ENCODE measurements around the gene BARHL1. TPM values are rescaled to one million over a fixed set of nuclear protein-coding genes. Genes with fewer than 3 reads are reported as not detected.

The BARHL1 gene
- polyA plus RNA-seq, 2 of the 4 experiments (the other 2 are of a cell fraction): not detected

- ChIA-PET POLR2A (no interaction called here), CTCF (interaction anchor here (0.6 kb wide), 1 partner anchor 761 kb away, joined by 3 read pairs; no protein-coding TSS in a partner anchor)
- DNase-seq (ENCODE audit: low read depth in 1 of 2, low spot score in 1 of 2) (no peak), FAIRE-seq (no peak), ATAC-seq (no peak)
- H3K4me3 ChIP-seq: no peak overlapping the region
- H3K4me1 ChIP-seq: no peaks in the 10 kb centered on the region
- TF ChIP-seq EHF (CRISPR knock-in tag; IDR thresholded peaks at IDR 0.05) (no peak), CBX8 (IDR thresholded peaks at IDR 0.05) (no peak), ESRRA (IDR thresholded peaks at IDR 0.05; ENCODE audit: borderline replicate concordance, low read length) (no peak), HDAC2 (IDR thresholded peaks at IDR 0.05) (no peak), RCOR1 (IDR thresholded peaks at IDR 0.05; ENCODE audit: low read depth, low read length) (no peak), HOXB13 (CRISPR knock-in tag; IDR thresholded peaks at IDR 0.05; ENCODE audit: low read depth) (no peak), BHLHE40 (IDR thresholded peaks at IDR 0.05; ENCODE audit: low read depth, low read length) (no peak), FOSL2 (IDR thresholded peaks at IDR 0.05) (no peak), FOSL2 (CRISPR knock-in tag; IDR thresholded peaks at IDR 0.05) (no peak), TP53 (CRISPR knock-in tag; IDR thresholded peaks at IDR 0.05) (no peak), RAD21 (conservative IDR thresholded peaks at IDR 0.05 in 1 of 2, IDR thresholded peaks at IDR 0.05 in 1 of 2) (no peak), FOSB (CRISPR knock-in tag; IDR thresholded peaks at IDR 0.05) (no peak), HOXA7 (CRISPR knock-in tag; IDR thresholded peaks at IDR 0.05) (no peak), CEBPB (IDR thresholded peaks at IDR 0.05) (no peak), CBX2 (IDR thresholded peaks at IDR 0.05; ENCODE audit: borderline replicate concordance, low read depth) (no peak)
- TF ChIP-seq, protein P1, sequence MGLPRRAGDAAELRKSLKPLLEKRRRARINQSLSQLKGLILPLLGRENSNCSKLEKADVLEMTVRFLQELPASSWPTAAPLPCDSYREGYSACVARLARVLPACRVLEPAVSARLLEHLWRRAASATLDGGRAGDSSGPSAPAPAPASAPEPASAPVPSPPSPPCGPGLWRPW (IDR thresholded peaks at IDR 0.05): no peak
- TF ChIP-seq, protein P2, sequence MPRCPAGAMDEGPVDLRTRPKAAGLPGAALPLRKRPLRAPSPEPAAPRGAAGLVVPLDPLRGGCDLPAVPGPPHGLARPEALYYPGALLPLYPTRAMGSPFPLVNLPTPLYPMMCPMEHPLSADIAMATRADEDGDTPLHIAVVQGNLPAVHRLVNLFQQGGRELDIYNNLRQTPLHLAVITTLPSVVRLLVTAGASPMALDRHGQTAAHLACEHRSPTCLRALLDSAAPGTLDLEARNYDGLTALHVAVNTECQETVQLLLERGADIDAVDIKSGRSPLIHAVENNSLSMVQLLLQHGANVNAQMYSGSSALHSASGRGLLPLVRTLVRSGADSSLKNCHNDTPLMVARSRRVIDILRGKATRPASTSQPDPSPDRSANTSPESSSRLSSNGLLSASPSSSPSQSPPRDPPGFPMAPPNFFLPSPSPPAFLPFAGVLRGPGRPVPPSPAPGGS (IDR thresholded peaks at IDR 0.05): no peak
- no peak overlapping the region for H3K4me2 ChIP-seq
- no peak overlapping the region for H3K27ac ChIP-seq
- H3K9me3 ChIP-seq: no peaks in the 10 kb centered on the region
- 75% methylated on average over 12 of the region's 12 CpGs for WGBS (ENCODE audit: missing lambda C conversion rate)
Measured at GRCh38 chr9:132552041-132552440, 30.4 kb upstream of the BARHL1 start.

GRCh38 chr9:132554755-132555154, 27.7 kb upstream of the BARHL1 start:
- FAIRE-seq: no peak
- no peak for TF ChIP-seq RNF2 (IDR thresholded peaks at IDR 0.05; ENCODE audit: borderline replicate concordance, low read depth)
- TF ChIP-seq KDM5A (IDR thresholded peaks at IDR 0.05): no peak
- TF ChIP-seq ESRRA (IDR thresholded peaks at IDR 0.05; ENCODE audit: borderline replicate concordance, low read length): no peak
- no peak for TF ChIP-seq RFX5 (IDR thresholded peaks at IDR 0.05)
- TF ChIP-seq JUN (IDR thresholded peaks at IDR 0.05): no peak
- TF ChIP-seq, protein P3, sequence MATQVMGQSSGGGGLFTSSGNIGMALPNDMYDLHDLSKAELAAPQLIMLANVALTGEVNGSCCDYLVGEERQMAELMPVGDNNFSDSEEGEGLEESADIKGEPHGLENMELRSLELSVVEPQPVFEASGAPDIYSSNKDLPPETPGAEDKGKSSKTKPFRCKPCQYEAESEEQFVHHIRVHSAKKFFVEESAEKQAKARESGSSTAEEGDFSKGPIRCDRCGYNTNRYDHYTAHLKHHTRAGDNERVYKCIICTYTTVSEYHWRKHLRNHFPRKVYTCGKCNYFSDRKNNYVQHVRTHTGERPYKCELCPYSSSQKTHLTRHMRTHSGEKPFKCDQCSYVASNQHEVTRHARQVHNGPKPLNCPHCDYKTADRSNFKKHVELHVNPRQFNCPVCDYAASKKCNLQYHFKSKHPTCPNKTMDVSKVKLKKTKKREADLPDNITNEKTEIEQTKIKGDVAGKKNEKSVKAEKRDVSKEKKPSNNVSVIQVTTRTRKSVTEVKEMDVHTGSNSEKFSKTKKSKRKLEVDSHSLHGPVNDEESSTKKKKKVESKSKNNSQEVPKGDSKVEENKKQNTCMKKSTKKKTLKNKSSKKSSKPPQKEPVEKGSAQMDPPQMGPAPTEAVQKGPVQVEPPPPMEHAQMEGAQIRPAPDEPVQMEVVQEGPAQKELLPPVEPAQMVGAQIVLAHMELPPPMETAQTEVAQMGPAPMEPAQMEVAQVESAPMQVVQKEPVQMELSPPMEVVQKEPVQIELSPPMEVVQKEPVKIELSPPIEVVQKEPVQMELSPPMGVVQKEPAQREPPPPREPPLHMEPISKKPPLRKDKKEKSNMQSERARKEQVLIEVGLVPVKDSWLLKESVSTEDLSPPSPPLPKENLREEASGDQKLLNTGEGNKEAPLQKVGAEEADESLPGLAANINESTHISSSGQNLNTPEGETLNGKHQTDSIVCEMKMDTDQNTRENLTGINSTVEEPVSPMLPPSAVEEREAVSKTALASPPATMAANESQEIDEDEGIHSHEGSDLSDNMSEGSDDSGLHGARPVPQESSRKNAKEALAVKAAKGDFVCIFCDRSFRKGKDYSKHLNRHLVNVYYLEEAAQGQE (IDR thresholded peaks at IDR 0.05): no peak
- H3K4me2 ChIP-seq: no peak overlapping the region

More at GRCh38 chr9:132554755-132555154, 27.7 kb upstream of the BARHL1 start:
- DNase-seq (ENCODE audit: low read depth in 1 of 2, low spot score in 1 of 2) (no peak), ATAC-seq (no peak)
- Histone ChIP-seq H3K27ac (no peak overlapping the region), H3K4me1 (no peaks in the 10 kb centered on the region), H3K9me3 (no peaks in the 10 kb centered on the region), H3K4me3 (no peak overlapping the region)
- 51% methylated on average over 2 of the region's 2 CpGs for WGBS (ENCODE audit: missing lambda C conversion rate)
- POLR2A ChIA-PET: no interaction called here
- CTCF ChIA-PET: interaction anchor here (0.6 kb wide), 1 partner anchor 53 kb away, joined by 3 read pairs; no protein-coding TSS in a partner anchor
